H1 (cell line): ENCODE data around the gene GRAP. TPM values are rescaled to one million over a fixed set of nuclear protein-coding genes. Genes with fewer than 3 reads are reported as not detected.

Source experiments
- CHD2 ChIP-seq: IDR thresholded peaks from 2 replicates; pipeline ENCODE4 v1.6.1; 2012; ENCODE audit warnings: low read length, improper control_type of control experiment
- GABPA ChIP-seq: IDR thresholded peaks from 2 replicates; pipeline ENCODE4 v1.6.1; 2011; ENCODE audit warnings: mild to moderate bottlenecking, low read length, moderate library complexity, borderline replicate concordance; ENCODE audit not compliant: insufficient read depth
- KDM5A ChIP-seq: fragments of 200-600 bp; IDR thresholded peaks from 2 replicates; pipeline ENCODE4 v1.7.1; 2012; ENCODE audit warnings: mild to moderate bottlenecking, low read length, inconsistent platforms, mixed read lengths
- POLR2A ChIP-seq, 2 experiments: IDR thresholded peaks; 1 replicate in 1 of 2; 2 replicates in 1 of 2; pipeline ENCODE4 v1.6.1; 2011; ENCODE audit warnings: low read depth in 2 of 2, low read length in 2 of 2, mild to moderate bottlenecking in 2 of 2; ENCODE audit errors: control extremely low read depth in 1 of 2
- polyA plus RNA-seq, 7 experiments: library from polyadenylated mRNA; depleted of rRNA in 3 of 7; stranded (reverse) in 5 of 7; unstranded in 2 of 7; fragments of >200 nt in 5 of 7; fragments of 200-250 nt in 2 of 7; gene quantifications; 1 replicate in 5 of 7; 2 replicates in 1 of 7; 4 replicates in 1 of 7; pipeline versions ENCODE4 v1.2.1 to v1.2.3, GENCODE V29; 2011 to 2013; ENCODE audit warnings: missing spikeins in 2 of 7, mixed read lengths in 2 of 7
- total RNA-seq: library from RNA; stranded (reverse); fragmentation: NEBNext Ultra II Directional; extraction: Animal tissue kit (Norgen Biotek cat#: 25700); gene quantifications from 2 replicates; pipeline ENCODE4 v1.2.1, GENCODE V29; 2021
- TF ChIP-seq, protein P1 (sequence below): fragments of 300-600 bp; sonication (generic); IDR thresholded peaks from 2 replicates; pipeline ENCODE4 v1.7.1; 2012; ENCODE audit warnings: low read length, moderate library complexity, mild to moderate bottlenecking, inconsistent platforms; ENCODE audit not compliant: insufficient replicate concordance
- TF ChIP-seq, protein P2 (sequence below), 3 experiments: IDR thresholded peaks; 1 replicate in 2 of 3; 2 replicates in 1 of 3; pipeline versions ENCODE4 v1.5.1 to v1.6.1; 2011; ENCODE audit warnings: low read length in 3 of 3, mild to moderate bottlenecking in 3 of 3, inconsistent platforms in 2 of 3, low read depth in 1 of 3, moderate library complexity in 1 of 3; ENCODE audit not compliant: insufficient read depth in 1 of 3; ENCODE audit errors: control extremely low read depth in 1 of 3

Gene GRAP
- total and polyA plus RNA-seq, 2 of the 8 experiments (the other 6 are each of a cell fraction or from before 2014, with no cell fraction given), result 0.18 to 0.24 TPM

DNA sequence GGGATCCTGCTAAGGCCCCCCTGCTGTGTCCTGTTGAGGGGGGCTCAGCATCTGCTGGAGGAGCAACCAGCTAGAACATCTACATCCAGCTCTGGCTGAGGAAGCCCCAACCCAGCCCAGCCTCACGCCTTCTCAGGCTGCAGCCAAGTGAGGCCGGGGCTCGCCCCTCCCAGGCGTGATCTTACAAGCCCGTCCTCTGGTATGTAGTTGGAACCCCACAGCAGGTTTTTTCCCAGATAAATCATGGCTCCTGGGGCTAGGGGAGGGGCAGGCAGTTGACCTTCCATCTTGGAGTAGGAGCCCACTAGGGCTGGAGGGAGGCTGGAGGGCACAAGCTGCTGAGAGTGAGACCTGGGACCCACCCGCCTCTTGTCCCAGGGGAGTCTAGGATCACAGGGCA lies 46.8 kb downstream of the GRAP start (continued):
- TF ChIP-seq, protein P1, sequence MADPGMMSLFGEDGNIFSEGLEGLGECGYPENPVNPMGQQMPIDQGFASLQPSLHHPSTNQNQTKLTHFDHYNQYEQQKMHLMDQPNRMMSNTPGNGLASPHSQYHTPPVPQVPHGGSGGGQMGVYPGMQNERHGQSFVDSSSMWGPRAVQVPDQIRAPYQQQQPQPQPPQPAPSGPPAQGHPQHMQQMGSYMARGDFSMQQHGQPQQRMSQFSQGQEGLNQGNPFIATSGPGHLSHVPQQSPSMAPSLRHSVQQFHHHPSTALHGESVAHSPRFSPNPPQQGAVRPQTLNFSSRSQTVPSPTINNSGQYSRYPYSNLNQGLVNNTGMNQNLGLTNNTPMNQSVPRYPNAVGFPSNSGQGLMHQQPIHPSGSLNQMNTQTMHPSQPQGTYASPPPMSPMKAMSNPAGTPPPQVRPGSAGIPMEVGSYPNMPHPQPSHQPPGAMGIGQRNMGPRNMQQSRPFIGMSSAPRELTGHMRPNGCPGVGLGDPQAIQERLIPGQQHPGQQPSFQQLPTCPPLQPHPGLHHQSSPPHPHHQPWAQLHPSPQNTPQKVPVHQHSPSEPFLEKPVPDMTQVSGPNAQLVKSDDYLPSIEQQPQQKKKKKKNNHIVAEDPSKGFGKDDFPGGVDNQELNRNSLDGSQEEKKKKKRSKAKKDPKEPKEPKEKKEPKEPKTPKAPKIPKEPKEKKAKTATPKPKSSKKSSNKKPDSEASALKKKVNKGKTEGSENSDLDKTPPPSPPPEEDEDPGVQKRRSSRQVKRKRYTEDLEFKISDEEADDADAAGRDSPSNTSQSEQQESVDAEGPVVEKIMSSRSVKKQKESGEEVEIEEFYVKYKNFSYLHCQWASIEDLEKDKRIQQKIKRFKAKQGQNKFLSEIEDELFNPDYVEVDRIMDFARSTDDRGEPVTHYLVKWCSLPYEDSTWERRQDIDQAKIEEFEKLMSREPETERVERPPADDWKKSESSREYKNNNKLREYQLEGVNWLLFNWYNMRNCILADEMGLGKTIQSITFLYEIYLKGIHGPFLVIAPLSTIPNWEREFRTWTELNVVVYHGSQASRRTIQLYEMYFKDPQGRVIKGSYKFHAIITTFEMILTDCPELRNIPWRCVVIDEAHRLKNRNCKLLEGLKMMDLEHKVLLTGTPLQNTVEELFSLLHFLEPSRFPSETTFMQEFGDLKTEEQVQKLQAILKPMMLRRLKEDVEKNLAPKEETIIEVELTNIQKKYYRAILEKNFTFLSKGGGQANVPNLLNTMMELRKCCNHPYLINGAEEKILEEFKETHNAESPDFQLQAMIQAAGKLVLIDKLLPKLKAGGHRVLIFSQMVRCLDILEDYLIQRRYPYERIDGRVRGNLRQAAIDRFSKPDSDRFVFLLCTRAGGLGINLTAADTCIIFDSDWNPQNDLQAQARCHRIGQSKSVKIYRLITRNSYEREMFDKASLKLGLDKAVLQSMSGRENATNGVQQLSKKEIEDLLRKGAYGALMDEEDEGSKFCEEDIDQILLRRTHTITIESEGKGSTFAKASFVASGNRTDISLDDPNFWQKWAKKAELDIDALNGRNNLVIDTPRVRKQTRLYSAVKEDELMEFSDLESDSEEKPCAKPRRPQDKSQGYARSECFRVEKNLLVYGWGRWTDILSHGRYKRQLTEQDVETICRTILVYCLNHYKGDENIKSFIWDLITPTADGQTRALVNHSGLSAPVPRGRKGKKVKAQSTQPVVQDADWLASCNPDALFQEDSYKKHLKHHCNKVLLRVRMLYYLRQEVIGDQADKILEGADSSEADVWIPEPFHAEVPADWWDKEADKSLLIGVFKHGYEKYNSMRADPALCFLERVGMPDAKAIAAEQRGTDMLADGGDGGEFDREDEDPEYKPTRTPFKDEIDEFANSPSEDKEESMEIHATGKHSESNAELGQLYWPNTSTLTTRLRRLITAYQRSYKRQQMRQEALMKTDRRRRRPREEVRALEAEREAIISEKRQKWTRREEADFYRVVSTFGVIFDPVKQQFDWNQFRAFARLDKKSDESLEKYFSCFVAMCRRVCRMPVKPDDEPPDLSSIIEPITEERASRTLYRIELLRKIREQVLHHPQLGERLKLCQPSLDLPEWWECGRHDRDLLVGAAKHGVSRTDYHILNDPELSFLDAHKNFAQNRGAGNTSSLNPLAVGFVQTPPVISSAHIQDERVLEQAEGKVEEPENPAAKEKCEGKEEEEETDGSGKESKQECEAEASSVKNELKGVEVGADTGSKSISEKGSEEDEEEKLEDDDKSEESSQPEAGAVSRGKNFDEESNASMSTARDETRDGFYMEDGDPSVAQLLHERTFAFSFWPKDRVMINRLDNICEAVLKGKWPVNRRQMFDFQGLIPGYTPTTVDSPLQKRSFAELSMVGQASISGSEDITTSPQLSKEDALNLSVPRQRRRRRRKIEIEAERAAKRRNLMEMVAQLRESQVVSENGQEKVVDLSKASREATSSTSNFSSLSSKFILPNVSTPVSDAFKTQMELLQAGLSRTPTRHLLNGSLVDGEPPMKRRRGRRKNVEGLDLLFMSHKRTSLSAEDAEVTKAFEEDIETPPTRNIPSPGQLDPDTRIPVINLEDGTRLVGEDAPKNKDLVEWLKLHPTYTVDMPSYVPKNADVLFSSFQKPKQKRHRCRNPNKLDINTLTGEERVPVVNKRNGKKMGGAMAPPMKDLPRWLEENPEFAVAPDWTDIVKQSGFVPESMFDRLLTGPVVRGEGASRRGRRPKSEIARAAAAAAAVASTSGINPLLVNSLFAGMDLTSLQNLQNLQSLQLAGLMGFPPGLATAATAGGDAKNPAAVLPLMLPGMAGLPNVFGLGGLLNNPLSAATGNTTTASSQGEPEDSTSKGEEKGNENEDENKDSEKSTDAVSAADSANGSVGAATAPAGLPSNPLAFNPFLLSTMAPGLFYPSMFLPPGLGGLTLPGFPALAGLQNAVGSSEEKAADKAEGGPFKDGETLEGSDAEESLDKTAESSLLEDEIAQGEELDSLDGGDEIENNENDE, result no peak
- TF ChIP-seq POLR2A (IDR thresholded peaks at IDR 0.05; ENCODE audit: control extremely low read depth in 1 of 2, low read depth in 2 of 2, low read length in 2 of 2), result no peak
- TF ChIP-seq, protein P2, sequence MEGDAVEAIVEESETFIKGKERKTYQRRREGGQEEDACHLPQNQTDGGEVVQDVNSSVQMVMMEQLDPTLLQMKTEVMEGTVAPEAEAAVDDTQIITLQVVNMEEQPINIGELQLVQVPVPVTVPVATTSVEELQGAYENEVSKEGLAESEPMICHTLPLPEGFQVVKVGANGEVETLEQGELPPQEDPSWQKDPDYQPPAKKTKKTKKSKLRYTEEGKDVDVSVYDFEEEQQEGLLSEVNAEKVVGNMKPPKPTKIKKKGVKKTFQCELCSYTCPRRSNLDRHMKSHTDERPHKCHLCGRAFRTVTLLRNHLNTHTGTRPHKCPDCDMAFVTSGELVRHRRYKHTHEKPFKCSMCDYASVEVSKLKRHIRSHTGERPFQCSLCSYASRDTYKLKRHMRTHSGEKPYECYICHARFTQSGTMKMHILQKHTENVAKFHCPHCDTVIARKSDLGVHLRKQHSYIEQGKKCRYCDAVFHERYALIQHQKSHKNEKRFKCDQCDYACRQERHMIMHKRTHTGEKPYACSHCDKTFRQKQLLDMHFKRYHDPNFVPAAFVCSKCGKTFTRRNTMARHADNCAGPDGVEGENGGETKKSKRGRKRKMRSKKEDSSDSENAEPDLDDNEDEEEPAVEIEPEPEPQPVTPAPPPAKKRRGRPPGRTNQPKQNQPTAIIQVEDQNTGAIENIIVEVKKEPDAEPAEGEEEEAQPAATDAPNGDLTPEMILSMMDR (IDR thresholded peaks at IDR 0.05; ENCODE audit: control extremely low read depth in 1 of 3, insufficient read depth in 1 of 3, low read depth in 1 of 3, low read length in 3 of 3), result no peak
- TF ChIP-seq GABPA, result no peak
- TF ChIP-seq KDM5A, result no peak
- TF ChIP-seq CHD2, result no peak
